Stimulated activated CD8-positive, alpha-beta memory T cell treated with anti-CD3 and anti-CD28 coated beads, Interleukin-7, amount 100 ng/mL, for 4 hours (primary cell): ENCODE data around the gene ELF5.

Source experiments
- DNase-seq, 2 donors: peaks; one replicate each; pipeline ENCODE4 v3.0.0-alpha.2; 2020; ENCODE audit warnings: low read depth in 2 of 2

Gene ELF5

GRCh38 chr11:34513682-34514449 lies at the start of gene ELF5:
Gene ELF5, minus strand, starts transcription at chr11:34513794. Its CDS starts 8,045 bp downstream, at chr11:34505749.
- no peak for DNase-seq

DNA sequence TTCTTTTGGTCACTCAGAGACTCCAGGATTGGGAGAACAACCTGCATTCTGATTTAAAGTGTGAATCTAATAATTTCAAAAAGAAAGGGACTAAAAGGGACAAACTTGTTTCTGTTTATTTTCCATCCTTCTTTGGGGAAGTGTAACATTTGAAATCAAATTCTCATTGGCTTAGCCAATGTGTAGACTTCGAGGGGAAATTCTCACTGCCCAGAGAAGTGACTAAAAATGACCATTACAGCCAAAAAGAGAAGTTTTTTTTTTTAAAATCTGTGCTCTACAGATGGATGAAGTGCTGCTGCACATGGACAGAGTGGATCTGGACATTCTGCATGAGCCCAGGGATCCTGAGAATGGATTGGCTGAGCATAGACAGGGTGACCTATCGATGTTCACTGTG lies 49.4 kb upstream of the ELF5 start:
- DNase-seq, result no peak

- no peak for DNase-seq
Measured at GRCh38 chr11:34560511-34560910, 46.9 kb upstream of the ELF5 start.

- no peak for DNase-seq
Measured at GRCh38 chr11:34558673-34559072, 45.1 kb upstream of the ELF5 start.

DNA sequence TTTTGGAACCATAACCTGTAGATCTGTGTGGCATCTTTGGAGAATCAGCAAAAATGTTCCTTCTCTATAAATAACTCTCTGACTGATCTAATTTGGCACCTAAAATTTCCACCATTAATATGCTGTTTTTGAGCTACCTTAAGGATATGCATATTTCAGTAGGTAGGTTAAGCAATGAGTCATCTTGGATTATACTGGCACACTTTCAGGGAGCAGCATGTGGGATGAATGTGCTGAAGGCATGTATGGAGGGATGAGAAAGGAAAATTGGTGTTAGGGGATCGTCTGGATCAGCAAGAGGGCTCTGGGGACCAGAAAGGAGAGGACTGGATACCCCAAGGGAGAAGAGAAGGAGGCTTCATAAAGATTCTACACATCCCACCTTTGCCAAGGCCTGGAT lies 44.6 kb upstream of the ELF5 start:
- no peak for DNase-seq

DNA sequence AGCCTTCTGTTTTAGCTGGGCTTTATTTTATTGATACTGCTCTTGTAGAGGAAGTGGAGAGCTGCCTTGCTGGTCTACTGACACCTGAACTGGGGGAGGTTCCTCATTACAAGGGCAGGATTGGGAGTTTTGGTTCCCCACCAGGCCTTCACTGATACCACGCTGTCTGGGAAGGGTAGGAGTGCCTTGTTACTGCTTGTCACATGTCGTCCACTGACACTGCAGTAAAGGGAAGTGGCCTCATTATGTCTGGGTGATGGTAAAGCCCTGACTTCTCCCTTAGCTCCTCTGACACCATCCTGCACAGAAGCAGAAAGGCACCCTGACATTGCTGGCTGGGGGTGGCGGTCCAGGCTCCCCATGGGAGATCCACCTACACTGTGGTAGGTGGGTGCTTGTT lies 38.7 kb upstream of the ELF5 start:
- DNase-seq, result no peak

DNA sequence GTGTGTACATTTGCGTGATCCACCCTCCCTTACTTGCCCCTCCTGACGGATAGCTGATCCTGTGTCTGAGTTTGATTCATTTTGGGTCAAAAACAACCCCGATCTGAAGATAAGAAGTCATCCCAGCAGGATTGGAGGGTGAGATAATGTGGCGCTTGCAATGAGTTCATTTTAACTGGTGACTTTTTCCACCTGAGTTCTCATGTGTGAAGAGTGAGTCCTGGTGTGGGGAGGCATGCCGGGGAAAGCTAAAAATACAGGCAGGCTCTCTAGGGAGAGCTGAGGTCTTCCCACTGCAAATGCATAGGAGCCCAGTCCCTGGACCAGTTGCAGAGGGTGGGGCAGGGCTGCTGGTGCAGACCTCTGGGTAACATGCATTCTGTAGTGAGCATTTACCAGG lies 35.7 kb upstream of the ELF5 start:
- no peak for DNase-seq

DNA sequence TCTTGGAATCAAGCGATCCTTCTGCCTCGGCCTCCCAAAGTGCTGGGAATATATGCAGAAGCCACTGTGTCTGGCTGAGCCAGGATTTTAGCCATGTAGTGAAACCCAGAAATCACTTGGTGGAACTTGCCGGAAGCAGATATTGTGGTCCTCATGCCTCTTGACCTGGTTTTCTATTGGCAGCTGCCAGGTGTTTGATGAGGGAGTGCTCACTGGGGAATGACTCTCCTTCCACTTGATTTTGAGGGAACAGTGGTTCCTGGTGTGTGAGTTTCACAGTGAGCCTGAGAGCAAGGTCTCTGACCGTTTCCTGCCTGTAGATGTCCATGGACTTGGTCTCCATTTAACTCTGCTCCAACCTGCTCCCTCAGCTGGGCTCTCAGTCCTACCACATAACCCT lies 34.7 kb upstream of the ELF5 start:
- DNase-seq, result no peak

GRCh38 chr11:34546511-34547209 lies 33.1 kb upstream of the ELF5 start:
- no peak for DNase-seq

DNA sequence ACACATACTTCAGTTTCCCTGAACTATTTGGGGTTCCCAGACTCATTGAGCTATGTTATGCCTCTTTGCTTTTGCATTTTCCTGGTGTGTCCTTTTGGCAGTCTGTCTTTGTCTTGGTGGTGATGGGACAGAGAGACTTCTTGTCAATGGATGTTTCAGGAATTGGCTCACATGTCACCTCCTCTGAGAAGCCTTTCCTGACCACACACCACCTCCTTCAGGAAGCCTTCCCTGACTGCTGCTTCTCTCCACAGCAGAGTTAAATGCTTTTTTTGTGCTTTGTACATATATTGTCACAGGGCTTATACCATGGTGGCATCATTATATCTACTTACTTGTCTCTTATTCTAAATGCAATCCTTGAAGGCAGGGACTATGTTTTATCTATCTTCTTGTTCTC lies 28.5 kb upstream of the ELF5 start:
- DNase-seq, result no peak

DNA sequence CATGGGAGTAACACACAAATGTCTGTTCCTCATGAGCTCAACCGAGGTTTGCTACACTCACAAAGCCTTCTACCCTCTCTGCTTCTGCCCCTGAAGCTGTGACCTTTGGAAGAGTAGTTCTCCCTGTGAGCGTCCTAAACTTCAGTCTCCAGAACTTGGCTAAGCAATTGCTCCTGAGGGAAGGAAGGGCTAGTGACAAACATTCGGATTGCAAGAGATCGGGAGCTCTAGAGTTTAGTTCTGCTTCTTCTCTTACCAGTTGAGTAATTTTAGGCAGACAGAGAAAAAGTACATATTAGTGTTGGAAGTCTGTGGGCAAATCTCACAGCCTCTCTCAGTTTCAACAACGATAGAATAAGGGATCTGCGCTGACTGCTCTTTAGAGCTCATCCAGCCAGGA lies 27.3 kb upstream of the ELF5 start:
- no peak for DNase-seq

- no peak for DNase-seq
Measured at GRCh38 chr11:34537636-34538035, 24.0 kb upstream of the ELF5 start.

- no peak for DNase-seq
Measured at GRCh38 chr11:34536056-34536455, 22.5 kb upstream of the ELF5 start.

GRCh38 chr11:34534826-34535225 lies 21.2 kb upstream of the ELF5 start:
- DNase-seq, result no peak

GRCh38 chr11:34531663-34532062 lies 18.1 kb upstream of the ELF5 start:
- no peak for DNase-seq

GRCh38 chr11:34530545-34531234 lies 17.1 kb upstream of the ELF5 start:
- DNase-seq, result no peak

- no peak for DNase-seq
Measured at GRCh38 chr11:34529643-34530042, 16.0 kb upstream of the ELF5 start.

GRCh38 chr11:34528072-34528471 lies 14.5 kb upstream of the ELF5 start:
- no peak for DNase-seq

- DNase-seq, result no peak
Measured at GRCh38 chr11:34525888-34526657, 12.5 kb upstream of the ELF5 start.

DNA sequence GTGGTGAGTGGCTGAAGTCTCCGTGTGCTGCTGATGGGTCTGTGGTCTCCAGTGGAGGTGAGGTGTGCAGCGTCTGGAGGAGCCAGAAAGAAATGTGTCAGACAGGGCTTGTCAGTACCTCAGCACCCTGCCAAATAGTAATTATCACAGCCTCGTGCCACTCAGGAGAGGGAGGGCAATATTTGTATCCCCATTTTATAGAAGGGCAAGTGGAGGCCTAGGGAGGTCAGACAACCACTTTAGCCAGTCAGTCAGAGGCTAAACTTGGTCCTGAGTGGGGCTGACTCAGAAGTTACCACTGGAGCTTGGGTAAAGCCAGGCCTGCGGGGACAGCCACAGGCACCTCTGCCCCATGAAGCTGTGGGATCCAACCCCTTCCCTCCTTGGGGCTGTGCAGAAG lies 11.5 kb upstream of the ELF5 start:
- no peak for DNase-seq

GRCh38 chr11:34524696-34525095 lies 11.1 kb upstream of the ELF5 start:
- DNase-seq, result no peak

DNA sequence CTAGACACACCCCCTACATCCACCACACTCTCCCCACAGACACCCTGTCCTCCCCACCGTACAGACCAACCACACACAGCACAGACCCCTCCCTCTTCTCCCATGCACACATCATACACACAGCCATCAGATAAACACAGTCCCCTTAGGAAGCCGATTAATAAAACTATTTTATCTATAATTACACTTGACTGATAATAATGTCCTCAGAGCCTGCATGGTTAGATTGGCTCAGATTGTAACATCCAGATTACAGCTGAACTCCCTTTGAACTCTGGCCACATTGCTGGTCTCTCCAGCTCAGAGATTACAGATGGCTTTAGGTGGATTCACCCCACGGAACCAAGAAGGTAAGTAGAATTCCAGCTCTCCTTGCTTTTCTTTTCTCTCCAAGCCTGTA lies 9.5 kb upstream of the ELF5 start:
- DNase-seq, result no peak
